H9 (cell line): Measurements from ENCODE around the gene CHCHD4. TPM values are rescaled to one million over a fixed set of nuclear protein-coding genes. Genes with fewer than 3 reads are reported as not detected.
A peak's percentile ranks its signal among the peaks of the same experiment; 100 is the strongest.

Experiments used
- DNase-seq: peaks from one replicate; pipeline ENCODE4 v3.0.0-alpha.2; 2017
- H2AFZ ChIP-seq: one replicate; pipeline ENCODE4 v1.6.1; 2013; ENCODE audit warnings: mild to moderate bottlenecking, low read length, control low read depth, moderate library complexity
- H2AK5ac ChIP-seq: 2 replicates; pipeline ENCODE4 v1.6.1; 2013; ENCODE audit warnings: low read length, control low read depth, mixed read lengths; ENCODE audit not compliant: insufficient read length
- H2BK120ac ChIP-seq: one replicate; pipeline ENCODE4 v1.6.1; 2013; ENCODE audit warnings: low read depth, mild to moderate bottlenecking, low read length, control low read depth, inconsistent platforms; ENCODE audit not compliant: poor library complexity, severe bottlenecking
- H2BK12ac ChIP-seq: 2 replicates; pipeline ENCODE4 v1.6.1; 2013; ENCODE audit warnings: low read length, control low read depth, mixed read lengths, low read depth; ENCODE audit not compliant: insufficient read length
- H2BK15ac ChIP-seq: 2 replicates; pipeline ENCODE4 v1.6.1; 2013; ENCODE audit warnings: low read depth, low read length, control low read depth
- H2BK20ac ChIP-seq: one replicate; pipeline ENCODE4 v1.6.1; 2013; ENCODE audit warnings: low read depth, mild to moderate bottlenecking, low read length, control low read depth, inconsistent platforms; ENCODE audit not compliant: poor library complexity, severe bottlenecking
- H2BK5ac ChIP-seq: 2 replicates; pipeline ENCODE4 v1.6.1; 2013; ENCODE audit warnings: low read length, control low read depth, mixed read lengths; ENCODE audit not compliant: insufficient read length
- H3K14ac ChIP-seq: 2 replicates; pipeline ENCODE4 v1.6.1; 2013; ENCODE audit warnings: low read length, control low read depth; ENCODE audit not compliant: insufficient read depth
- H3K18ac ChIP-seq: 2 replicates; pipeline ENCODE4 v1.6.1; 2013; ENCODE audit warnings: low read depth, mild to moderate bottlenecking, mixed read lengths, low read length, control low read depth; ENCODE audit not compliant: insufficient read length
- H3K23ac ChIP-seq: 2 replicates; pipeline ENCODE4 v1.6.1; 2013; ENCODE audit warnings: low read length, control low read depth, mixed read lengths, low read depth; ENCODE audit not compliant: insufficient read length
- H3K23me2 ChIP-seq: 2 replicates; pipeline ENCODE4 v1.6.1; 2013; ENCODE audit warnings: low read depth, mild to moderate bottlenecking, mixed read lengths, low read length, control low read depth; ENCODE audit not compliant: insufficient read length, poor library complexity, severe bottlenecking
- H3K27ac ChIP-seq: 2 replicates; pipeline ENCODE4 v1.5.1; 2013; ENCODE audit warnings: low read length, control low read depth, mixed read lengths, low read depth; ENCODE audit not compliant: insufficient read length
- H3K27me3 ChIP-seq: 2 replicates; pipeline ENCODE4 v1.6.1; 2013; ENCODE audit warnings: low read length, control low read depth, inconsistent platforms; ENCODE audit not compliant: insufficient read depth
- H3K4ac ChIP-seq: 2 replicates; pipeline ENCODE4 v1.6.1; 2013; ENCODE audit warnings: low read depth, mild to moderate bottlenecking, control low read depth, inconsistent platforms, low read length, moderate library complexity
- H3K4me1 ChIP-seq: 2 replicates; pipeline ENCODE4 v1.6.1; 2013; ENCODE audit warnings: low read length, control low read depth, inconsistent platforms; ENCODE audit not compliant: insufficient read depth
- H3K4me2 ChIP-seq: 2 replicates; pipeline ENCODE4 v1.6.1; 2013; ENCODE audit warnings: low read length, control low read depth, mixed read lengths; ENCODE audit not compliant: insufficient read length, insufficient read depth
- H3K56ac ChIP-seq: 2 replicates; pipeline ENCODE4 v1.6.1; 2013; ENCODE audit warnings: low read depth, mild to moderate bottlenecking, mixed read lengths, low read length, control low read depth; ENCODE audit not compliant: insufficient read length
- H3K79me1 ChIP-seq: 2 replicates; pipeline ENCODE4 v1.6.1; 2013; ENCODE audit warnings: low read depth, mild to moderate bottlenecking, moderate library complexity, low read length, control low read depth, inconsistent platforms; ENCODE audit not compliant: insufficient read depth, poor library complexity, severe bottlenecking
- H3K79me2 ChIP-seq: 2 replicates; pipeline ENCODE4 v1.6.1; 2013; ENCODE audit warnings: low read length, control low read depth, inconsistent platforms; ENCODE audit not compliant: insufficient read depth
- H3K9ac ChIP-seq: 2 replicates; pipeline ENCODE4 v1.6.1; 2013; ENCODE audit warnings: low read length, control low read depth, mixed read lengths; ENCODE audit not compliant: insufficient read length; ENCODE audit errors: extremely low read depth
- H3K9me3 ChIP-seq: one replicate; pipeline ENCODE4 v1.6.1; 2013; ENCODE audit warnings: low read depth, low read length, inconsistent platforms; ENCODE audit not compliant: control insufficient read depth
- H3T11ph ChIP-seq: one replicate; pipeline ENCODE4 v1.6.1; 2013; ENCODE audit warnings: mild to moderate bottlenecking, low read length, control low read depth, inconsistent platforms
- H4K20me1 ChIP-seq: one replicate; pipeline ENCODE4 v1.6.1; 2013; ENCODE audit not compliant: control insufficient read depth, insufficient read length, insufficient read depth
- H4K5ac ChIP-seq: 2 replicates; pipeline ENCODE4 v1.6.1; 2013; ENCODE audit warnings: low read depth, mild to moderate bottlenecking, mixed read lengths, low read length, control low read depth; ENCODE audit not compliant: insufficient read length
- H4K8ac ChIP-seq: replicated peaks from 2 replicates; pipeline ENCODE4 v1.6.1; 2013; ENCODE audit warnings: low read length, control low read depth, mixed read lengths, low read depth; ENCODE audit not compliant: insufficient read length
- H4K91ac ChIP-seq: 2 replicates; pipeline ENCODE4 v1.6.1; 2013; ENCODE audit warnings: low read depth, mild to moderate bottlenecking, moderate library complexity, mixed read lengths, low read length, control low read depth; ENCODE audit not compliant: insufficient read length
- H3K27ac Mint-ChIP-seq, 3 experiments: 2 replicates in 2 of 3; 3 replicates in 1 of 3; pipeline ENCODE4 v1.8.0; 2020 to 2021; ENCODE audit warnings: mixed read lengths in 3 of 3, mild to moderate bottlenecking in 1 of 3, moderate library complexity in 1 of 3
- H3K27me3 Mint-ChIP-seq: 2 replicates; pipeline ENCODE4 v1.8.0; 2021; ENCODE audit warnings: low read depth, mild to moderate bottlenecking, moderate library complexity, mixed read lengths
- H3K36me3 Mint-ChIP-seq, 3 experiments: 2 replicates in 2 of 3; 3 replicates in 1 of 3; pipeline ENCODE4 v1.8.0; 2020 to 2021; ENCODE audit warnings: low read depth in 3 of 3, mixed read lengths in 3 of 3; ENCODE audit not compliant: insufficient read depth in 1 of 3
- H3K4me1 Mint-ChIP-seq, 2 experiments: 2 replicates each; pipeline ENCODE4 v1.8.0; 2020; ENCODE audit warnings: mixed read lengths in 2 of 2
- H3K4me3 Mint-ChIP-seq, 2 experiments: 2 replicates in 1 of 2; 3 replicates in 1 of 2; pipeline ENCODE4 v1.8.0; 2020 to 2021; ENCODE audit warnings: mild to moderate bottlenecking in 2 of 2, mixed read lengths in 2 of 2, moderate library complexity in 1 of 2
- H3K9me3 Mint-ChIP-seq, 2 experiments: 2 replicates in 1 of 2; 3 replicates in 1 of 2; pipeline ENCODE4 v1.8.0; 2020; ENCODE audit warnings: mild to moderate bottlenecking in 2 of 2, mixed read lengths in 2 of 2, moderate library complexity in 1 of 2
- CTCF ChIP-seq: fragments of 200-600 bp; sonication (generic); conservative IDR thresholded peaks from 3 replicates; pipeline ENCODE4 v1.8.0; 2021; ENCODE audit warnings: antibody characterized with exemption, mild to moderate bottlenecking
- WGBS: extraction: QIAGEN DNeasy Blood & Tissue Kit; methylation state at CpG from one replicate; pipeline ENCODE4 v1.1.7; 2013; ENCODE audit warnings: missing lambda C conversion rate, low lambda C conversion rate, mixed read lengths; ENCODE audit not compliant: insufficient read length; ENCODE audit errors: extremely low coverage; 5-methylcytosine and 5-hydroxymethylcytosine counted together
- total RNA-seq: library from RNA; stranded (reverse); gene quantifications from 2 replicates; pipeline ENCODE4 v1.2.1, GENCODE V29; 2021

CHCHD4 gene
- total RNA-seq, 1 experiment from 2014 or later = 13.7 TPM

DNA sequence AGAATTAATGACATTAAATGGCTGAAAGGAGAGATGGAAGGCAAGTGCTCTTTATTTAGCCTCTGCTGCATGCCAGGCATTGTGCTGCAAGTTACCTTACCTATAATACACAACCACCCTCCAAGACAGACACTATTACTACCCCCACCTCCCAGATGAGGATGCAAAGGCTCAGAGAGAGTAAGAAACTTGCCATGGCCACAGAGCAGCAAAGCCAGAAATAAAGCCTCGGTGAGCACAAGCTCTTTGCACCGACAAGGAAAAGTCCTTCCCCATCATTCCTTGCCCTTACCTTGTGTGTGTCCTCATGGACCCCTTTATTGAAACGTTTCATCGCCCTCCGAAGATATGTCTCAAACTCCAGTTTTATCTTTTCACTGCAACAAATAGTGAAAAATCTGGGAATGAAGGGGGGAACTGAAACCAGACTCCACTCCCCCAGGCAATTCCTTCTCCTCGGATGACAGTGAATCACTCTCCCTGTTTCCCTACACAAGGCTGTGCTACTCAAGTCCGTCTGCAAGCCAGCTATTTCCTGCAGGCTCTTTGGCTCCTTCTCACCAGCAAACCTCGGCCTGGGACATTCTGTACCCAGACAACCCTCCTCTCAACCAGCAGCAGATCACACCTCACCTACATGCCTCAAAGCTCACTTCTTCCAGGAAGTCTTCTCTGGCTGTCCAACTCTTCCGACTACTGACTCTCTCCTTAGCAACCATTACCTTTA, 42.4 kb upstream of the CHCHD4 start:
- Histone ChIP-seq H3K18ac (no peak overlapping the region), H3K79me2 (no peaks in the 10 kb centered on the region), H3K56ac (no peak overlapping the region), H3K9ac (no peak overlapping the region), H3K4me2 (no peak overlapping the region), H2BK20ac (no peak overlapping the region), H4K91ac (no peak overlapping the region), H4K5ac (no peak overlapping the region), H4K20me1 (no peaks in the 10 kb centered on the region), H2BK5ac (no peak overlapping the region), H3K4me1 (no peaks in the 10 kb centered on the region), H3K27ac (no peak overlapping the region), H4K8ac (no peak overlapping the region), H3K4ac (no peak overlapping the region), H2BK12ac (no peak overlapping the region), H3K14ac (no peak overlapping the region), H3K23ac (no peak overlapping the region), H3K23me2 (no peaks in the 10 kb centered on the region), H3K27me3 (no peaks in the 10 kb centered on the region), H2BK15ac (no peak overlapping the region), H3T11ph (no peak overlapping the region), H2BK120ac (no peak overlapping the region), H2AFZ (no peak overlapping the region), H3K9me3 (no peaks in the 10 kb centered on the region), H2AK5ac (no peak overlapping the region), H3K79me1 (no peaks in the 10 kb centered on the region)
- TF ChIP-seq CTCF = no peak
- peaks cover 61 to 96% (median 86%) of the 10 kb centered on the region in 3 experiments; a peak in 6 of 7 replicates for H3K36me3 Mint-ChIP-seq
- H3K4me1 Mint-ChIP-seq = no peaks in the 10 kb centered on the region
- 0 out of 7 replicates have a peak overlapping the region, but pooled peaks of 1 of the 3 experiments have one; percentile 56 for H3K27ac Mint-ChIP-seq
- no peak overlapping the region for H3K4me3 Mint-ChIP-seq
- no CpG with 5 or more reads among the region's 9 CpGs for WGBS
- H3K27me3 Mint-ChIP-seq = no peaks in the 10 kb centered on the region
- no peak for DNase-seq
- H3K9me3 Mint-ChIP-seq = peaks cover 0 to 6% of the 10 kb centered on the region in 2 experiments; a peak in 3 of 5 replicates
